Measurements from ENCODE around the gene TBC1D2B. TPM values are rescaled to one million over a fixed set of nuclear protein-coding genes. Genes with fewer than 3 reads are reported as not detected.

Gene TBC1D2B
- total RNA-seq, 1 donor from 2014 or later: 13.7 TPM

DNA sequence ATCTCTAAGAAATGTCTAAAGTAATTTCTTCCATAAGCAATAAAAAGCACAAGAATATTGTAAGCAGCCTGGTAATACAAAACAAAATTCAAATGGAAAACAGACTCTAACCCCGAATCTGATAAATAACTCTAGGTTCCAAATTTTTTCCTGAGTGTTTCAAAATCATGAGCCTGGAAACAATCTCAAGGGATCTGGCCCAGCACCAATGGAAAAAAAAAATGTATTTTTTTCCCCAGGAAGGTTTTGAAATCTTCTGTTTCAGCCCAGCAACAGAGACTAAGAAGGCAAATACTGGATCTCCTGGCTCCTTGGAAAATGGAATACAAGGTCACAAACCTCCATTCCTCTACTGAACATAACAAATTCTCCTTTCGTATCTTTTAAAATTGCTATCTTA is 13.0 kb downstream of the TBC1D2B start:
- H3K27me3 ChIP-seq (ENCODE audit: control insufficient read depth, insufficient read depth, low read length): no peaks in the 10 kb centered on the region
- FAIRE-seq: no peak
- no peaks in the 10 kb centered on the region for H3K36me3 ChIP-seq (ENCODE audit: control insufficient read depth, insufficient read depth, low read length)
- TF ChIP-seq, protein P1, sequence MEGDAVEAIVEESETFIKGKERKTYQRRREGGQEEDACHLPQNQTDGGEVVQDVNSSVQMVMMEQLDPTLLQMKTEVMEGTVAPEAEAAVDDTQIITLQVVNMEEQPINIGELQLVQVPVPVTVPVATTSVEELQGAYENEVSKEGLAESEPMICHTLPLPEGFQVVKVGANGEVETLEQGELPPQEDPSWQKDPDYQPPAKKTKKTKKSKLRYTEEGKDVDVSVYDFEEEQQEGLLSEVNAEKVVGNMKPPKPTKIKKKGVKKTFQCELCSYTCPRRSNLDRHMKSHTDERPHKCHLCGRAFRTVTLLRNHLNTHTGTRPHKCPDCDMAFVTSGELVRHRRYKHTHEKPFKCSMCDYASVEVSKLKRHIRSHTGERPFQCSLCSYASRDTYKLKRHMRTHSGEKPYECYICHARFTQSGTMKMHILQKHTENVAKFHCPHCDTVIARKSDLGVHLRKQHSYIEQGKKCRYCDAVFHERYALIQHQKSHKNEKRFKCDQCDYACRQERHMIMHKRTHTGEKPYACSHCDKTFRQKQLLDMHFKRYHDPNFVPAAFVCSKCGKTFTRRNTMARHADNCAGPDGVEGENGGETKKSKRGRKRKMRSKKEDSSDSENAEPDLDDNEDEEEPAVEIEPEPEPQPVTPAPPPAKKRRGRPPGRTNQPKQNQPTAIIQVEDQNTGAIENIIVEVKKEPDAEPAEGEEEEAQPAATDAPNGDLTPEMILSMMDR (IDR thresholded peaks at IDR 0.05; ENCODE audit: insufficient read depth, low read length, severe bottlenecking): no peak
- H3K4me3 ChIP-seq (ENCODE audit: low read depth, low read length): no peak overlapping the region
- no peak for DNase-seq (ENCODE audit: low read depth)

DNA sequence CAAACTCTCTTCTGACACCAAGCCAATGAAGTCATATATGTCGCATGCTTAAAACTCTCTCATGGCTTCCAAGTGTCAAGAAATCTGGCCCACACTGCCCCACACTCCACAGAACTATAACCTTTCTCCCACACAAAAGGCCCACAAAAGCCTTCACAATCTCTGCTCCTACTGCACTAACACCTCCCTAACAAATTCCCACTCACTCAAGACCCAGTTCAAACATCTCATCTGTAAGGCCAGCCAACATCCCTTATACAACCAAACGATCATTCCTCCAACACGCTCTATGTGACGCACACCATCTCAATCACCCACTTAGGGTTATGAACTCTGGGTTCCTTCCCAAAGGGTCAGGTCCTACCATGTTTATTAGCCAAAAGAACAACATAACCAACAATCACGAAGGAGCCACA is 13.5 kb downstream of the TBC1D2B start:
- no peak for FAIRE-seq

DNA sequence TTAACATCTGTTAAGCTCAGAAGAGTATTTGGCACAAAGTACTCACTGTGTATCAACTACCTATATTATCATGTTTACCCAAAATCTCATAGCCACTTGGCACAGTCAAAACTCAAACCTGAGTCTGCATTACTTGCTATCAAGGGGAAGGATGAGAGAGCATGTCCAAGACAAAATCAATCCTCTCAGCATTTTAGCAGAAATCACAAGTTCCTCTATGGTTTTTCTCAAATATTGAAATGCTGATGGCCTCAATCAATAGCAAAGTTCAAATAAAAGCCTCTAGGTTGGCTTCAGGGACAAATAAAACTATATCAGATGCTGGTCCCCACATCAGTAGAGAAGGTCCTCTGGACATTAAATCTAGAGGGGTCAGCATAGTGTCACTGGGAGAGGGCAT is 14.3 kb downstream of the TBC1D2B start:
- Histone ChIP-seq H3K4me3 (ENCODE audit: low read depth, low read length) (no peak overlapping the region), H3K27me3 (ENCODE audit: control insufficient read depth, insufficient read depth, low read length) (no peaks in the 10 kb centered on the region), H3K36me3 (ENCODE audit: control insufficient read depth, insufficient read depth, low read length) (no peaks in the 10 kb centered on the region)
- TF ChIP-seq, protein P1 (IDR thresholded peaks at IDR 0.05; ENCODE audit: insufficient read depth, low read length, severe bottlenecking): no peak
- no peak for FAIRE-seq
- no peak for DNase-seq (ENCODE audit: low read depth)

More for the DNA sequence above, 13.5 kb downstream of the TBC1D2B start:
- TF ChIP-seq, protein P1 (IDR thresholded peaks at IDR 0.05; ENCODE audit: insufficient read depth, low read length, severe bottlenecking): no peak
- no peaks in the 10 kb centered on the region for H3K36me3 ChIP-seq (ENCODE audit: control insufficient read depth, insufficient read depth, low read length)
- DNase-seq (ENCODE audit: low read depth): no peak
- no peak overlapping the region for H3K4me3 ChIP-seq (ENCODE audit: low read depth, low read length)
- H3K27me3 ChIP-seq (ENCODE audit: control insufficient read depth, insufficient read depth, low read length): no peaks in the 10 kb centered on the region

DNA sequence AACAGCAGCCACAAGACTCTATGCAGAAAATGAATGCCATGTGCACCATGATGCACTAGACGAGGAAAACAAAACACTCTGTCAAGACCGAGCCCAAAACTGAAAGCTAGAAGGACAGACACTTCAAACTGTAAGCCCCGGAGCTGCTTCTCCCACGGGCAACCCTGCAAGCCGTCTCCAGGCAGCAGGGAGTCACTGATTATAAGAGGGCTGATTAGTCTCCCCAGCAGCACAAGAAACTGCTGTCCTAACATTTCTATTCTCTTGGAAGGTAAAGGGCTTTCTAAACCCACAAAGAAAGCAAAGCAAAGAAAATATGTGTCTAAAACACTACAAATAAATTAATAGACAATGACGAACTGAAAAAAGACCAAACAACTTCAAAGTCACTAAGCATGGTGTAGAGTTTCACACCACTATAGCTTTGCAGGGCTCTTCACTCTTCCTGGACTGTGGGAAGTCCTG is 15.5 kb downstream of the TBC1D2B start:
- TF ChIP-seq, protein P1 (IDR thresholded peaks at IDR 0.05; ENCODE audit: insufficient read depth, low read length, severe bottlenecking): no peak
- FAIRE-seq (no peak), DNase-seq (ENCODE audit: low read depth) (peak; percentile 15)
- no peaks in the 10 kb centered on the region for H3K27me3 ChIP-seq (ENCODE audit: control insufficient read depth, insufficient read depth, low read length)
- H3K4me3 ChIP-seq (ENCODE audit: low read depth, low read length): no peak overlapping the region
- H3K36me3 ChIP-seq (ENCODE audit: control insufficient read depth, insufficient read depth, low read length): no peaks in the 10 kb centered on the region

DNA sequence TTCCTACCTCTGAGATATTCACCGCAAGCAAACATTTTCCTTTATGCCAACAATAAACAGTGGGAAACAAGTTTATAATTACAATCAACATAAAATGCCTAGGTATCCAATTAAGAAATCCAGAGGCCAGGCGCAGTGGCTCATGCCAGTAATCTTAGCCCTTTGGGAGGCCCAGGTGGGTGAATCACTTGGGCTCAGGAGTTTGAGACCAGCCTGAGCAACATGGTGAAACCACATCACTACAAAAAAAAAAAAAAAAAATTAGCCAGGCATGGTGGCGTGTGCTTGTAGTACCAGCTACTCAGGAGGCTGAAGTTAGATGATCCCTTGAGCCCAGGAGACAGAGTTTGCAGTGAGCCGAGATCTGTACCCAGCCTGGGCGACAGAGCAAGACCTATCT is 17.3 kb downstream of the TBC1D2B start:
- FAIRE-seq (no peak), DNase-seq (ENCODE audit: low read depth) (peak; percentile 45)
- H3K36me3 ChIP-seq (ENCODE audit: control insufficient read depth, insufficient read depth, low read length): no peaks in the 10 kb centered on the region
- H3K4me3 ChIP-seq (ENCODE audit: low read depth, low read length): no peak overlapping the region
- H3K27me3 ChIP-seq (ENCODE audit: control insufficient read depth, insufficient read depth, low read length): no peaks in the 10 kb centered on the region
- TF ChIP-seq, protein P1 (IDR thresholded peaks at IDR 0.05; ENCODE audit: insufficient read depth, low read length, severe bottlenecking): no peak

Data from bronchial epithelial cell (primary cell).